Stimulated activated CD4-positive, alpha-beta T cell treated with anti-CD3 and anti-CD28 coated beads, Interleukin-1b, Interleukin-23, amount 100 ng/mL, for 48 hours (primary cell): Measurements from ENCODE around the gene CDH23.
A peak's percentile ranks its signal among the peaks of the same experiment; 100 is the strongest.

Experiments
- DNase-seq: peaks from one replicate; pipeline ENCODE4 v3.0.0-alpha.2; 2020

CDH23 gene

GRCh38 chr10:71716426-71716825, 319.7 kb downstream of the CDH23 start:
- no peak for DNase-seq

GRCh38 chr10:71717056-71717455, 320.3 kb downstream of the CDH23 start:
- DNase-seq = no peak

- no peak for DNase-seq
These were observed 320.8 kb downstream of the CDH23 start for GRCh38 chr10:71717551-71717951.

- DNase-seq = no peak
These were observed 321.5 kb downstream of the CDH23 start for GRCh38 chr10:71718165-71718698.

- DNase-seq = no peak
These were observed 322.3 kb downstream of the CDH23 start for GRCh38 chr10:71719042-71719441.

GRCh38 chr10:71719464-71720201, 322.9 kb downstream of the CDH23 start, which contains the start of gene C10orf105:
Gene C10orf105 (minus strand): TSS chr10:71719778. CDS start chr10:71716337, 3,441 bp downstream.
- DNase-seq = no peak

GRCh38 chr10:71720288-71720687, 323.6 kb downstream of the CDH23 start:
- DNase-seq = no peak

- DNase-seq = no peak
These were observed 324.6 kb downstream of the CDH23 start for GRCh38 chr10:71721313-71721712.

GRCh38 chr10:71722849-71723248, 326.1 kb downstream of the CDH23 start:
- DNase-seq = no peak

GRCh38 chr10:71723311-71723710, 326.6 kb downstream of the CDH23 start:
- DNase-seq = no peak

- no peak for DNase-seq
These were observed 327.8 kb downstream of the CDH23 start for GRCh38 chr10:71724539-71724938.

- no peak for DNase-seq
These were observed 328.5 kb downstream of the CDH23 start for GRCh38 chr10:71725249-71725648.

- peak; percentile 87 for DNase-seq
These were observed 329.4 kb downstream of the CDH23 start for GRCh38 chr10:71725998-71726579.

- peak; percentile 61 for DNase-seq
These were observed 329.9 kb downstream of the CDH23 start for GRCh38 chr10:71726580-71727104.

GRCh38 chr10:71727105-71727737, 330.5 kb downstream of the CDH23 start:
- peak; percentile 71 for DNase-seq

GRCh38 chr10:71727738-71728737, 331.3 kb downstream of the CDH23 start:
- DNase-seq = peak; percentile 71

GRCh38 chr10:71729161-71729636, 332.5 kb downstream of the CDH23 start:
- no peak for DNase-seq

GRCh38 chr10:71731791-71732190, 335.1 kb downstream of the CDH23 start:
- no peak for DNase-seq

- DNase-seq = no peak
These were observed 338.1 kb downstream of the CDH23 start for GRCh38 chr10:71734797-71735196.

GRCh38 chr10:71735709-71736569, 339.2 kb downstream of the CDH23 start:
- peak; percentile 56 for DNase-seq

GRCh38 chr10:71736570-71736952, 339.8 kb downstream of the CDH23 start:
- no peak for DNase-seq
